ENCODE measurements around the gene PPP1R15A. TPM values are rescaled to one million over a fixed set of nuclear protein-coding genes. Genes with fewer than 3 reads are reported as not detected.
"Not testable (repeated sequence)": the region's sequence is repeated elsewhere in the genome, so short reads cannot be mapped to it uniquely, and the experiment has no call there.

Gene PPP1R15A
- total and polyA plus RNA-seq, 2 donors: 21.8 to 122 TPM

DNA sequence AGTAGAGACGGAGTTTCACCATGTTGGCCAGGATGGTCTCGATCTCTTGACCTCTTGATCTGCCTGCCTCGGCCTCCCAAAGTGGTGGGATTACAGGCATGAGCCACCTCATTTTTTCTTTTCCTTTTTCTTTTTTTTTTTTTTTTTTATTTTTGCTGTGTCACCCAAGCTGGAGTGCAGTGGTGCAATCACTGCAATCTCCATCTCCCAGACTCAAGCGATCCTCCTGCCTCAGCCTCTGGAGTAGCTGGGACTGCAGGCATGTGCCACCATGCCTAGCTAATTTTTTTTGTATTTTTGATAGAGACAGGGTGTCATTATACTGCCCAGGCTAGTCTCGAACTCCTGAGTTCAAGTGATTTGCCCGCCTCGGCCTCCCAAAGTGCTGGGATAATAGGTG lies 30.1 kb downstream of the PPP1R15A start:
- WGBS: 94% methylated on average over 7 of the region's 7 CpGs
- H3K27ac ChIP-seq (ENCODE audit: low read depth); H3K4me3 ChIP-seq (ENCODE audit: low read depth, low read length); H3K36me3 ChIP-seq (ENCODE audit: insufficient read depth); DNase-seq (ENCODE audit: extremely low spot score); H3K4me1 ChIP-seq (ENCODE audit: insufficient read depth): not testable (repeated sequence)

DNA sequence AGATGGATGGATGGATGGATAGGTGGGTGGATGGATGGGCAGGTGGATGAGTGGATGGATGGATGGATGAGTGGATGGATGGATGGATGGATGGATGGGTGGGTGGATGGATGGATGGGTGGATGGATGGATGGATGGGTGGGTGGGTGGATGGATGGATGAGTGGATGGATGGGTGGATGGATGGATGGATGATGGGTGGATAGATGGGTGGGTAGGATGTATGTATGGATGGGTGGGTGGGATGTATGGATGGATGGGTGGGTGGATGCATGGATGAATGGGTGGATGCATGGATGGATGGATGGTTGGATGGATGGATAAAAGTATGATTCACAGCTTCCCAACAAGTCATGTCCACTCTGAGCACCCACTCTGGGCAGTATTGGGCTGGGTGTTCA lies 31.6 kb downstream of the PPP1R15A start:
- H3K4me1 ChIP-seq (ENCODE audit: insufficient read depth); H3K36me3 ChIP-seq (ENCODE audit: insufficient read depth); DNase-seq (ENCODE audit: extremely low spot score): not testable (repeated sequence)

DNA sequence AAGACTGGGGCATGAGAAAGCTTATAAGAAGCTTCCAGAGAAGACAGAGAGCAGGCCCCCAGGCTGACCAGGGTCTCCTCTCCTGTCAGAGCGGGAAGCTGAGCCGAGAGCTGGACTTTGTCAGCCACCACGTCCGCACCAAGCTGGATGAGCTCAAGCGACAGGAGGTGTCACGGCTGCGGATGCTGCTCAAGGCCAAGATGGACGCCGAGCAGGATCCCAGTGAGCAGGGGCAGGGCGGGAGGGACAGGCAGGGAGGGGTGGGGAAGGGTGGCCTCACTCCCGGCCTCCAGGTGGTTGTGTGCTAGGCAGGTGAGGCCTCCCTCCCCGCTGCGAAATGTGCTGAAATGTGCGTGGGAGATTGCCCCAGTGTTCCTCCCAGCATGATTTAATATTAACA lies 33.4 kb downstream of the PPP1R15A start:
- H3K4me1 ChIP-seq (ENCODE audit: insufficient read depth): peaks cover 2% of the 10 kb centered on the region
- H3K36me3 ChIP-seq (ENCODE audit: insufficient read depth): no peaks in the 10 kb centered on the region
- WGBS: 84% methylated on average over 14 of the region's 14 CpGs
- no peak overlapping the region for H3K27ac ChIP-seq (ENCODE audit: low read depth)
- DNase-seq (ENCODE audit: extremely low spot score): no peak
- no peak overlapping the region for H3K4me3 ChIP-seq (ENCODE audit: low read depth, low read length)

More for the DNA sequence above, 31.6 kb downstream of the PPP1R15A start:
- not testable (repeated sequence) for H3K27ac ChIP-seq (ENCODE audit: low read depth); H3K4me3 ChIP-seq (ENCODE audit: low read depth, low read length)

DNA sequence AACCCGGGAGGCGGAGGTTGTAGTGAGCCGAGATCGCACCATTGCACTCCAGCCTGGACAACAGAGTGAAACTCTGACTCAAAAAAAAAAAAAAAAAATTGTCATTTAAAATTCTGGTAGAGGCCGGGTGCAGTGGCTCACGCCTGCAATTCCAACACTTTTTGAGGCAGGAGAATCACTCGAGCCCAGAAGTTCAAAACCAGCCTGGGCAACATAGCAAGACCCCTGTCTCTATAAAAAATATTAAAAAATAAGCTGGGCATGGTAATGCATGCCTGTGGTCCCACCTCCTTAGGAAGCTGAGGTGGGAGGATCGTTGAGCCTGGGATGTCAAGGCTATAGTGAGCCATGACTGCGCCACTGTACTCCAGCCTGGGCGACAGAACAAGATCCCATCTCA lies 34.1 kb downstream of the PPP1R15A start:
- H3K27ac ChIP-seq (ENCODE audit: low read depth): no peak overlapping the region
- DNase-seq (ENCODE audit: extremely low spot score): no peak
- no peaks in the 10 kb centered on the region for H3K36me3 ChIP-seq (ENCODE audit: insufficient read depth)
- H3K4me1 ChIP-seq (ENCODE audit: insufficient read depth): peaks cover under 1% of the 10 kb centered on the region
- 96% methylated on average over 10 of the region's 10 CpGs for WGBS
- no peak overlapping the region for H3K4me3 ChIP-seq (ENCODE audit: low read depth, low read length)

DNA sequence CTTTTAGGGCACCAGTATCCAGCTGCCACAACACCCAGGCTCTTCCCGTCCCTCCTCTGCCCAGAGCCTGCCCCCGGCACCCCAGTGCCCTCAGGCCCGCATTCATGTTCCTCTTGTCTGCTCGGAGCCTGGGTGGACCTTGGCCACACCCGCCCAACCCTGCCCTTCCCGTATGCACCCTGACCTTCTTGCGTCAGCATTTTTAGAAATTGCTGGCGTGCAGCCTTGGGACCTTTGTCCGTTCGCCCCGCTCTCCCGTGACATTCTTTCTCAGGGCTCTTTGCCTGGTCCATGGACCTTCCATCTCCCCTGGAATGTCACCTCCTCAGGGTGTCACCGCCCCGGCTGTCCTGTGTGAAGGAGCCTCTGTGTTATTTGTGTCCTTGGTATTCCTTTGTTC lies 35.5 kb downstream of the PPP1R15A start:
- 90% methylated on average over 14 of the region's 14 CpGs for WGBS
- Histone ChIP-seq H3K4me1 (ENCODE audit: insufficient read depth) (no peaks in the 10 kb centered on the region), H3K27ac (ENCODE audit: low read depth) (no peak overlapping the region), H3K36me3 (ENCODE audit: insufficient read depth) (no peaks in the 10 kb centered on the region), H3K4me3 (ENCODE audit: low read depth, low read length) (no peak overlapping the region)
- DNase-seq (ENCODE audit: extremely low spot score): no peak

DNA sequence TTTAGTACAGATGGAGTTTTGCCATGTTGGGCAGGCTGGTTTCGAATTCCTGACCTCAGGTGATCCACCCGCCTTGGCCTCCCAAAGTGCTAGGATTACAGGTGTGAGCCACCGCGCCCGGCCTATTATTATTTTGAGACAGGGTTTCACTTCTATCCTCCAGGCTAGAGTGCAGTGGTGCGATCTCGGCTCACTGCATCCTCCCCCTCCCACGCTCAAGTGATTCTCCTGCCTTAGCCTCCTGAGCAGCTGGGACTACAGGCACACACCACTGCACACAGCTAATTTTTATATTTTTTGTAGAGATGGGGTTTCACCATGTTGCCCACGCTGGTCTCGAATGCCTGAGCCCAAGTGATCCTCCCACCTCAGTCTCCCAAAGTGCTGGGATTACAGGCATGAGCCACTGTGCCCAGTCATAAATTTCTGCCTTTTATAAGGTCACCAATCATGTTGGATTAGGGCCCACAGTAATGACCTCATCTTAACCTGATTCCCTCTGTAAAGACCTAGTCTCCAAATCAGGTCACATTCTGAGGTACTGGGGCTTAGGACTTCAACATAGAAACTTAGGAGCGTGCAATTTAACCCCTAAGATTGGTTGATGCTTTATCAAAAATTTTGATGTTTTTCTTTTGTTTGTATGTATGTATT lies 37.3 kb downstream of the PPP1R15A start:
- H3K27ac ChIP-seq (ENCODE audit: low read depth); H3K36me3 ChIP-seq (ENCODE audit: insufficient read depth); DNase-seq (ENCODE audit: extremely low spot score); H3K4me1 ChIP-seq (ENCODE audit: insufficient read depth); H3K4me3 ChIP-seq (ENCODE audit: low read depth, low read length): not testable (repeated sequence)
- WGBS: 95% methylated on average over 11 of the region's 11 CpGs

DNA sequence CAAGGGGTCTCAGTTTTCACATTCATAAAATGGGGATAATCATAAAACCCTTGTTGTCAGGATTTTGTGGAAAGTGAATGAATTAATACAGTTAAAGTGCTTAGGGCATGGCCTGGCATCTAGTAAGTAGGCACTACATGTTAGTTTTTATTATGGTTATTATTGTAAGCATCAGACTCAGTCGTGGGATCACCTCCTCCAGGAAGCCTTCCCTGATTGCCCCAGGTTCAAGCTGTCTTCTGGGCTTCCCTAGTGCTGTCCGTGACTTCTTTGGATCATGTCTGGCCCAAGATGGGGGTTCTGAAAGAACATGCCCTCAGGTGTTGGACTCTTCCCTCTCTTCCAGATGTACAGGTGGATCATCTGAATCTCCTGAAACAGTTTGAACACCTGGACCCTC lies 38.6 kb downstream of the PPP1R15A start:
- H3K36me3 ChIP-seq (ENCODE audit: insufficient read depth): peaks cover 3% of the 10 kb centered on the region
- no peak overlapping the region for H3K27ac ChIP-seq (ENCODE audit: low read depth)
- H3K4me3 ChIP-seq (ENCODE audit: low read depth, low read length): no peak overlapping the region
- H3K4me1 ChIP-seq (ENCODE audit: insufficient read depth): no peaks in the 10 kb centered on the region
- WGBS: 91% methylated on average over 2 of the region's 2 CpGs
- DNase-seq (ENCODE audit: extremely low spot score): no peak

DNA sequence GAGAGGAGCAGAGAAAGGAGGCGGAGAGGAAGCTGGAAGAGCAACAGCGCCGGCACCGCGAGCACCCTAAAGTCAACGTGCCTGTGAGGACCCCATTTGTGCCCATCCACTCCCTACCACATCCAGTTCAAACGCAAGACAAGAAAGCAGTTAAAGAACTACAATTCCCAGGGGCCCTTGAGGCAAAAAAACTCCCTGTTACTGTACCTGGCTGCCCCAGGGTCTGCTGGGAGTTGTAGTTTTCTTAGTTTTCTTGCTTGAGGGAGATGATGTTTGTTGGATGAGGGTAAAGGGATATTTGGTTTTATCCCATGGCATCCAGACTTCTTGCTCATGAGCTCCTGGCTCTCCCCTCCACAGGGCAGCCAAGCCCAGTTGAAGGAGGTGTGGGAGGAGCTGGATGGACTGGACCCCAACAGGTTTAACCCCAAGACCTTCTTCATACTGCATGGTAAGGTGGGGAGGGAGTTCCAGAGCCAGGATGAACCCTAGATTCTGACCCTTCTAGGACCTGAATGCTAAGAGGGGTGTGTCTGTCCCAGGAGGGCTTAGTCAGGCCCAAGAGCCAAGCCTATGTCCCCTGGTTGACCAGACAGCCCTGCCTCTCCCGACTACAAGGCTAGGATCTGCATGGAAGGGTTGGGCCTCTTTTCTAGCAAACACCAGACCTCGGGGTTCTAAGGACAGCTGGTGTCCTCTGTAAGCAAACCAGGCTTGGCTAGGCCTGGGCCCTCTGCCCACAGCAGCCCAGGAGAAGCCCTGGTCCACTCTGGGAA lies 41.1 kb downstream of the PPP1R15A start:
- DNase-seq (ENCODE audit: extremely low spot score): no peak

DNA sequence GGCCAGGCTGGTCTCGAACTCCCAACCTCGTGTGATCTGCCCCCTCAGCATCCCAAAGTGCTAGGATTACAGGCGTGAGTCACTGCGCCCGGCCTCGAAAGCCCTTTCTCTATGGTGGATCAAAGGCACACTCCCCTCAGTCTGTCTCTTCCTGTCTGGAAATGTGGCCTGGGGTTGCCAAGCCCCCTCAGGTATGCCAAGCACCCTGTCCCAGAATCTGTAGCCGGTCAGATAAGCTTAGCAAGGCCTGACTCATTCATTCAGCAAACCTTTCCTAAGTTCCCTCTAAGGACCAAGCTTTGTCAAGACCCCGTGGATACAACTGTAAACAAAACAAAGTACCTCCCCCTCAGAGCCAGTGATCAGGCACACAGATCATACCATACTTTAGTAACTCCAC lies 42.0 kb downstream of the PPP1R15A start:
- H3K4me1 ChIP-seq (ENCODE audit: insufficient read depth): no peaks in the 10 kb centered on the region
- WGBS: 92% methylated on average over 8 of the region's 8 CpGs
- DNase-seq (ENCODE audit: extremely low spot score): no peak
- no peak overlapping the region for H3K4me3 ChIP-seq (ENCODE audit: low read depth, low read length)
- no peak overlapping the region for H3K27ac ChIP-seq (ENCODE audit: low read depth)
- peaks cover 3% of the 10 kb centered on the region for H3K36me3 ChIP-seq (ENCODE audit: insufficient read depth)

More for the DNA sequence above, 41.1 kb downstream of the PPP1R15A start:
- Histone ChIP-seq H3K27ac (ENCODE audit: low read depth) (no peak overlapping the region), H3K4me1 (ENCODE audit: insufficient read depth) (no peaks in the 10 kb centered on the region), H3K36me3 (ENCODE audit: insufficient read depth) (peaks cover 3% of the 10 kb centered on the region), H3K4me3 (ENCODE audit: low read depth, low read length) (no peak overlapping the region)
- WGBS: 93% methylated on average over 9 of the region's 9 CpGs

DNA sequence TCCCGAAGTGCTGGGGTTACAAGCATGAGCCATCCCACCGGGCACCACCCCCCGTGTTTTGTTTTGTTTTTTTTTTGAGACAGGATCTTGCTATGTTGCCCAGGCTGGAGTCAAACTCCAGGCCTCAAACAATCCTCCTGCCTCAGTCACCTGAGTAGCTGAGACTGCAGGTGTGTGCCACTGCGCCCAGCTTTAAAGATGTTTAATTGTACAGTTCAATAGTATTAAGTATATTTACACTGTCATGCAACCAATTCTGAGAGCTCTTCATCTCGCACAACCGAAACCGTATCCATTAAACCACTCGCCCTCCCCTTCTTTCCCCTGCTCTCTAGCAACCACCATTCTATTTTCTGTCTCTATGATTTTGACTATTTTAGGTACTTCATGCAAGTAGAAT lies 43.5 kb downstream of the PPP1R15A start:
- H3K4me3 ChIP-seq (ENCODE audit: low read depth, low read length): no peak overlapping the region
- H3K27ac ChIP-seq (ENCODE audit: low read depth): no peak overlapping the region
- no peaks in the 10 kb centered on the region for H3K4me1 ChIP-seq (ENCODE audit: insufficient read depth)
- H3K36me3 ChIP-seq (ENCODE audit: insufficient read depth): peaks cover 3% of the 10 kb centered on the region
- no peak for DNase-seq (ENCODE audit: extremely low spot score)
- WGBS: 87% methylated on average over 8 of the region's 8 CpGs

DNA sequence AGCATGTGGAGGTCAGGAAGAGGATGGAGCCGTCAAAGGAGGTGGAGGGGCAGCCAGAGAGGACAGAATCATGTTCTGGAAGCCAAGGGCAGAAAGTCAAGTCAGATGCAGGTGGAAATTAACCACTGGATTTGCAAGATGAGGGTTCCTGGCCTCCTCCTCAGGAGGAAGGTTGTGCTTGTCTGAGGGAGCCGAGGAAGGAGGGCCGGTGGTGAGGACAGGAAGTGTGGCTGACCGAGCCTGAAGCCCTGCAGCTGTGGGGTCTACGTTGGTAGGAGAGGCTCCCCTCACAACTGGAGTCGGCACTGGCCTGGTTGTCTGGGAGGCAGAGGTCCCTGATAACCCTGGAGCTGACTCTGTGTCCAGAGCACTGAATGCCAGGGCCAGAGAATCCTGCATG lies 45.9 kb downstream of the PPP1R15A start:
- Histone ChIP-seq H3K4me3 (ENCODE audit: low read depth, low read length) (no peak overlapping the region), H3K27ac (ENCODE audit: low read depth) (no peak overlapping the region), H3K4me1 (ENCODE audit: insufficient read depth) (no peaks in the 10 kb centered on the region), H3K36me3 (ENCODE audit: insufficient read depth) (peaks cover 3% of the 10 kb centered on the region)
- 77% methylated on average over 6 of the region's 6 CpGs for WGBS
- DNase-seq (ENCODE audit: extremely low spot score): no peak

DNA sequence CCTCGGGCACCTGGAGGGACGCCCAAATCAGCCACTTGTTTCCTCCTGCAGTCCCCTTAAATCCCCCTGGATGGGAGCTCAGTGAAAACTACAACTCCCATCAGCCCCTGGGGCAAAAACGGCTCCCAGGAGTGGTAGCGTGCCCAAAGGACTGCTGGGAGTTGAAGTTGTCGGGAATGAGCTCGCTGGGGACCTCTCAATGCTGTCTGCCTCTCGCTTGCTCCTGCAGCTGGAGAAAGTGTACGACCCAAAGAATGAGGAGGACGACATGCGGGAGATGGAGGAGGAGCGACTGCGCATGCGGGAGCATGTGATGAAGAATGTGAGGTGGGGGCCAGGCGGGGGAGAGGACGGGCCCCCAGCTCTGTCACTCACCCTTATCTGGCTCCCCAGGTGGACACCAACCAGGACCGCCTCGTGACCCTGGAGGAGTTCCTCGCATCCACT lies 46.6 kb downstream of the PPP1R15A start:
- Histone ChIP-seq H3K36me3 (ENCODE audit: insufficient read depth) (peaks cover 3% of the 10 kb centered on the region), H3K4me3 (ENCODE audit: low read depth, low read length) (no peak overlapping the region), H3K4me1 (ENCODE audit: insufficient read depth) (no peaks in the 10 kb centered on the region), H3K27ac (ENCODE audit: low read depth) (no peak overlapping the region)
- 85% methylated on average over 18 of the region's 18 CpGs for WGBS
- no peak for DNase-seq (ENCODE audit: extremely low spot score)

DNA sequence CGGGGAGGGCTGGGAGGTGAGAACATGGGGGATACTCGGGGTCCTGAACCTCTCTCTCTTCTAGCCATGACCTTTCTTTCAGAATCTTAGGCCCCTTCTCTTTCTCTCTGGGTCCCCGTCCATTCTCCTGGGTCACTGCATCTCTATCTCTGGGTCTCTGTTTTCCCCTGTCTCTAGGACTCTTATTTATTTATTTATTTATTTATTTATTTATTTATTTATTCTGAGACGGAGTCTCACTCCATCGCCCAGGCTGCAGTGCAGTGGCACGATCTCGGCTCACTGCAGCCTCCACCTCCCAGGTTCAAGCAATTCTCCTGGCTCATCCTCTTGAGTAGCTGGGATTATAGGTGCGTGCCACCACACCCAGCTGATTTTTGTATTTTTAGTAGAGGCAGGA lies 47.0 kb downstream of the PPP1R15A start:
- H3K36me3 ChIP-seq (ENCODE audit: insufficient read depth); DNase-seq (ENCODE audit: extremely low spot score): not testable (repeated sequence)
- 93% methylated on average over 8 of the region's 8 CpGs for WGBS

DNA sequence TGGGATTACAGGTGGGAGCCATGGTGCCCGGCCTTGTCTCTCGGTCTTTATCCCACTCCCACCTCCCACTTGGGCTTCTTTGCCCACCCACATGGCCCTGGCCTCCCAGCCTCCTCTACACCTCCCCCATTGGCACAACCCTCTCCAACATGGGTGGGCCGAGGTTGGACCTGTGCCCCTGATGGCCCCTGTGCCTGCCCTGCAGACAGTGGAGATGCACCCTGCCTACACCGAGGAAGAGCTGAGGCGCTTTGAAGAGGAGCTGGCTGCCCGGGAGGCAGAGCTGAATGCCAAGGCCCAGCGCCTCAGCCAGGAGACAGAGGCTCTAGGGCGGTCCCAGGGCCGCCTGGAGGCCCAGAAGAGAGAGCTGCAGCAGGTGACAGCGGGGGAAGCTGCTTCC lies 48.7 kb downstream of the PPP1R15A start:
- Histone ChIP-seq H3K27ac (ENCODE audit: low read depth) (no peak overlapping the region), H3K4me3 (ENCODE audit: low read depth, low read length) (no peak overlapping the region), H3K36me3 (ENCODE audit: insufficient read depth) (no peaks in the 10 kb centered on the region), H3K4me1 (ENCODE audit: insufficient read depth) (no peaks in the 10 kb centered on the region)
- DNase-seq (ENCODE audit: extremely low spot score): no peak
- WGBS: 90% methylated on average over 10 of the region's 10 CpGs

More for the DNA sequence above, 47.0 kb downstream of the PPP1R15A start:
- H3K4me3 ChIP-seq (ENCODE audit: low read depth, low read length); H3K27ac ChIP-seq (ENCODE audit: low read depth); H3K4me1 ChIP-seq (ENCODE audit: insufficient read depth): not testable (repeated sequence)
